GF-D8 (cell line): Measurements from ENCODE around the gene DGKD.

Experiments
- DNase-seq: peaks from one replicate; lab custom pipeline; 2025; lab: John Stamatoyannopoulos, UW

Gene DGKD

DNA sequence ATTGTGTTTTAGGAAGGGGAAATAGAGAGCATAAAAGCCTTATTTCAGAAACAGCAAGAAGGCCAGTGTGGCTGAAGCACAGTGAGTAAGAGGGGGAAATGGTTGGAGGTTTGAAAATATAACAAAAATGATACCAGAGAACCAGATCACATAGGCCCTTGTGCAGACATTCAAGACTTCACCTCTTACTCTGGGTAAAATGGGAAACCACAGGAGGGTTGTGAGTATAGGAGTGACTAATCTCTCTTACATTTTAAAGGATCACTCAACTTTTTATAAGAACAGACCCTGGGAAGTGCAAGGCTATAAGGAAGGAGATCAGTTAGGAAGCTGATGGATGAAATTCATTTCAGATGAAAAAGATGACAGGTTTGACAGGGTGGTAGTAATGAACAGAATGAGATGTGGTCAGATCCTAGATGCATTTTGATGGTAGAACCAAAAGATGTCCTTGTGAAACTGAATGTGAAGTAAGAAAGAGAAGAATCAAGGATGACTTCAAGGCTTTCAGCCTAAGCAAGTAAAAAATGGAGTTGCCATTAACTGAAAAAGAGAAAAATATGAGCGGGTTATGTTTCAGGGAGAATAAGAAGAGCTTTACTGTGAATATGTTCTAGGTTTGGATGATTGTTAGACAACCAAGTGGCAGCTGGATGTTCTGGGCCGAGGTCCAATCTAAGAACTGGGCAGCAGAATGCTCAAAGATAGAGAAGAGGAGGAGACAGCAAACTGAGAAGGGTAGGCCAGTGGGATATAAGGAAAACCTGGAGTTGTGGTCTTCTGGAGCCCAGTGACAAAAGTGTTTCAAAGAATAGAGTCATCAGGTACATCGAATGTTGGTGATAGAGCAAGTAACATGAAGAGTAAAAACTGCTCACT, 147.1 kb downstream of the DGKD start:
- DNase-seq, result no peak

DNA sequence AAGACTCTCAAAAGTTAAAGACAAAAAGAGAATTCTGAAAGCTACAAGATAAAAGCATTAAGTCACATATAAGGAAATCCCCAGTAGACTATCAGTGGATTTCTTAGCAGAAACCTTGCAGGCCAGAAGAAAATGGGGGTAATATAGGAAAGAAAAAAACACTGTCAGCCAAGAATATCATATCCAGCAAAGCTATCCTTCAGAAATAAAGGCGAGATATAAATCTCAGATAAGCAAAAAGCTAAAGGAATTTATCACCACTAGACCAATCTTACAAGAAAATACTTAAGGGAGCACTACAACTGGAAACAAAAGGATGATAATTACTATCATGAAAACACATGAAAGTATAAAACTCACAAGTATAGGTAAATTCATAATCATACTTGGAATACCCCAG, 149.2 kb downstream of the DGKD start:
- no peak for DNase-seq

DNA sequence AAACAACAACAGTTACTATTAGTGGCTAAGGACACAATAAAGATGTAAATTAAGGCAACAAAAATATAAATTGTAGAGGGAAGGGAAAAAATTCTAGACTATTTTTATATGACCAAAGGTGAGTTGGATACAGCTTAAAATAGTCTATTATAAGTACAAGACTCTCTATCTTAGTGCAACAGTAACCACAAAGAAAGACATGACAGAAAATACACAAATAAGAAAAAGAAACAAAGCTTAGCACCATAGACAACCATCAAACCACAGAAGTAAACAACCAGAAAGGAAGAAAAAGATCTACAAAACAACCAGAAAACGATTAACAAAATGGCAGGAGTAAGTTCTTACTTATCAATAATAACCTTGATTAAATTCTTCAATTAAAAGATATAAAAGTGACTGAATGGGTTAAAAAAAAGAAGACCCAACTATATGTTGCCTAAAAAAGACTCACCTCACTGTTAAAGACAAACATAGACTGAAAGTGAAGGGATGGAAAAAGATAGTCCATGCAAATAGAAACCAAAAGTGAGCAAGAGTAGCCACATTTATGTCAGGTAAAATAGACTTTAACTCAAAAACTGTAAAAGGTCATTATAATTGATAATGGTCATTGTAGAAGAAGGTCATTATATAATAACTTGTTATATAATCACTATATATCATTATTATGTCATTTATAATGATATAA, 149.8 kb downstream of the DGKD start:
- DNase-seq, result no peak

DNA sequence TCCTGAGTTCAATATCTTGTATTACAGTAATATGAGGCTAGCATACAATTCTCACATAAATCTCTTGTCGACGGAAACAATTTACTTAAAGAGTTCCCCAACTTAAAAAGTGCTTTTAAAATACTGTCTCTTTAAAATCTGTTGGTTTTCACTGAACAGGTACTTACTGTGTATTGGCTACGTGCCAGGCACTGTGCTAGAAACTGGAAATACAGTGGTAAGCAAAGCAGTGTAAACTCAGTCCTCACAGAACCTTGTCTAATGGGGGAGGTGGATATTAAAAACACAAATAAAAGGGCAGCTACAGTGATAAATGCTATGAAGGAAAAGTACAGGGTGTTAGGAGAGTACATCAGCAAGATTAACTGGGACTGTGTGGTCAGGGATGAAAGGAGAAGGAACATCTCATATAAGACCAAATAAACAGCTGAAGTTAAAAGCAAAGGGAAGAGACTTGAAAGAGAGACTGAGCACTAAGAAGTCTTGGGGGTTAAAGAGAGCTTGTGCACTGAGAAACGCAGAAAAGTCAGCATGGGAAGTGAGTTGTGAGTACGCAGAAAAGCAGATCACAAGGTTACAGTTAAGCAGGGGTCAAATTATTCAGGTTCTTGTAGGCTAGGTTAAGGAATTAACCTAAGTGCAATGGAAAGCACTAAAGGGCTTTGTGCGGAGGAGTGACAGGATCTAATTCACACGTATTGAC, 159.8 kb downstream of the DGKD start:
- no peak for DNase-seq

DNA sequence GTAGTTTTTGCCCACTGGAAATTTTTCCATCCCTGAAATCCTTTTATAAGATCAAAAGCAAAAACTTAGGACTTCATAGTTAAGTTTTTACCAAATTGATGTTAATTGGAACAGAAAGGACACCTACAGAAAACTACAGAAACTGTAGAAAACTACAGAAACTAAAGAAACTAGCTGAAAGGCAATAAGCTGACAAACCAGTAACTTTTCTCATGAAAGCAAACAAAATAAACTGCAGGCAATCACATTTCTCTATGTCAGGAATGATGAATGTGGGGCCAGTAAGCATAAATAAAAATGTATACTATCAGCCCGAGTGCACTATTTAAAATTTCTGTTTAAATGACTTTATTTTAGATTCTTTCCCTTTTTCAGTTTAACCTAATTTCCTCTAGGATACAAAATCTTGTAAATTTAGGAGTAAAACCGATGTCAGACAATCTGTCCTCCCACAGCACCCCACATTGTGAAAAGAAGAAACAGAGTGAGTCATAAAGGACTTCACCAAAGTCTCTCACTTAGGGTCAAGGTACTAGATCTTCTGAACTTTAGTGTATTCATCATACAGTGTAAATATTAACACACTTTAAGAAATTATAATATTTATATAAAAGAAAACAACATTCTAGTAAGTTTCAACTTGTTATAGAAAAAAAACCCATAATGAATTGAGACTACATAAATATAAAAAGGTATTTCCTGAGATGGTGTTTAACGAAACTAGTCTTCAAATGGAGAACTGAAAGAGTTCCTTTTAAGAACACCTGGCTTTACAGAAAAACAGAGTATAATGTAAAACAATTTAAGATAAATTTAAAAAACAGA, 165.7 kb downstream of the DGKD start:
- no peak for DNase-seq
